ENCODE data around the gene MICAL3.

DNA sequence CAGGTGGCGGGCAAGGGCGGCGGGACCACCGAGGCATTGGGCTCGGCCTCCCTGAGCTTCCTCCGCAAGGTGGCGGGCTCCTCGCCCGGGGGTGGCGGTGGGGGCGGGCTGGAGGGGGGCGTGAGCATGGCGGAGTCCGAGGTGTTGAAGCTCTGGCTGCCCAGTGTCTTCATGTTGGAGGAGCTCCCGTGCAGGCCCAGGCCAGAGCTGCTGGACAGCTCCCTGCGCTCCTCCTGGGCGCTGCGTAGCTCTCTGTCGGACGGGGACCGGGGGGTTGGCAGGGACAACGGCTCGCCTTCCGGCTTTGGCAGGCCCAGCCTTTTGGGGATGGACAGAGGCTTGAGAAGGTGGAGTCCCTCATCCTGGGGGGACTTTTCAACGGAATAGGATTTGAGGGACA is 206.2 kb downstream of the MICAL3 start:
- TF ChIP-seq EZH2 (IDR thresholded peaks at IDR 0.05) (no peak), POLR2AphosphoS5 (IDR thresholded peaks at IDR 0.05; ENCODE audit: borderline replicate concordance, low read depth, low read length) (no peak)
